HG03025 (cell line): ENCODE data around the gene CLDND2.

Source experiments
- ATAC-seq: cut with Tn5 transposase; IDR thresholded peaks from one replicate; pipeline ENCODE4 v1.9.1; 2021; ENCODE audit warnings: mild to moderate bottlenecking, moderate library complexity; ENCODE audit not compliant: unreplicated experiment, low FRiP score

The CLDND2 gene

GRCh38 chr19:51357952-51358351 lies 10.9 kb downstream of the CLDND2 start:
- ATAC-seq = no peak

GRCh38 chr19:51356159-51356801 lies 12.5 kb downstream of the CLDND2 start:
- no peak for ATAC-seq

GRCh38 chr19:51354742-51355148 lies 14.1 kb downstream of the CLDND2 start:
- ATAC-seq = no peak

- ATAC-seq = no peak
Observed at GRCh38 chr19:51354103-51354741, 14.6 kb downstream of the CLDND2 start.

- no peak for ATAC-seq
Observed at GRCh38 chr19:51352783-51353360, 15.9 kb downstream of the CLDND2 start.

- no peak for ATAC-seq
Observed at GRCh38 chr19:51351266-51351990, 17.4 kb downstream of the CLDND2 start.

- ATAC-seq = no peak
Observed at GRCh38 chr19:51347209-51347928, 21.4 kb downstream of the CLDND2 start.

- ATAC-seq = no peak
Observed at GRCh38 chr19:51346742-51347141, 22.1 kb downstream of the CLDND2 start.

GRCh38 chr19:51345076-51345620 lies 23.7 kb downstream of the CLDND2 start:
- ATAC-seq = no peak

- ATAC-seq = no peak
Observed at GRCh38 chr19:51342631-51343569, 25.9 kb downstream of the CLDND2 start.

GRCh38 chr19:51341976-51342580 lies 26.7 kb downstream of the CLDND2 start, which contains the start of gene VSIG10L:
TSS of gene VSIG10L (minus strand) at chr19:51342139. CDS start at chr19:51342124, 15 bp downstream.
- no peak for ATAC-seq

GRCh38 chr19:51341066-51341465 lies 27.7 kb downstream of the CLDND2 start:
- ATAC-seq = no peak

- peak; percentile 56 for ATAC-seq
Observed at GRCh38 chr19:51339687-51340656, 28.8 kb downstream of the CLDND2 start.

GRCh38 chr19:51339313-51339686 lies 29.5 kb downstream of the CLDND2 start:
- peak; percentile 5 for ATAC-seq

- peak; percentile 44 for ATAC-seq
Observed at GRCh38 chr19:51338563-51339312, 30.1 kb downstream of the CLDND2 start.

- no peak for ATAC-seq
Observed at GRCh38 chr19:51337861-51338562, 30.8 kb downstream of the CLDND2 start.
